Heart left ventricle (tissue), 13 donors: ENCODE results near the gene BIN1.

ENCODE experiments used
- CTCF ChIP-seq, 12 donors: fragments of 200-600 bp; sonication (generic) in 4 of 12; IDR thresholded peaks; one replicate each; pipeline versions ENCODE4 v1.5.0 to v1.8.0; 2018 to 2022; ENCODE audit warnings: antibody characterized with exemption in 12 of 12, mild to moderate bottlenecking in 5 of 12
- POLR2A ChIP-seq, 2 donors: fragments of 450-650 bp; IDR thresholded peaks; one replicate each; pipeline ENCODE4 v1.6.1; 2017; ENCODE audit warnings: antibody characterized with exemption in 2 of 2, mild to moderate bottlenecking in 2 of 2, moderate library complexity in 2 of 2
- donor health status: ischemic (EF 13 %, LVEDD 7.1; RV severe dilation, severe dysfunction).
- donor health status: DM: no; HTN: yes; CAD: no.
- donor health status: DM: no; HTN: no; CAD: no.
- donor health status: ischemic (EF 25% LVEDD 6.9; RV normal size, moderate dysfunction).
- donor health status: ischemic (EF 25% LVEDD 5.7; RV mildly dilated, moderate dysfunction).
- donor health status: ischemic (EF 35%, LVEDD 5.7; RV mildly dilated, moderate dysfunction).
- donor health status: nonischemic (EF 11% LVEDD 7.7; RV severe dilation, severe dysfunction).
- donor health status: DM: yes; HTN: yes; CAD: no.
- donor health status: PGD.
- donor health status: ischemic (EF 29% LVEDD 5.4; RV normal size, mild dysfunction).
- donor health status: nonischemic (EF 23%, LVEDD 6.1; RV moderate dilation, normal function).

- TF ChIP-seq CTCF (IDR thresholded peaks at IDR 0.05) (no peak), POLR2A (IDR thresholded peaks at IDR 0.05) (no peak)
Measured at GRCh38 chr2:127034883-127035611, 71.9 kb downstream of the BIN1 start.
